OCI-LY7 (cell line): ENCODE data around the gene CACNA2D1.

ENCODE experiments used
- EZH2phosphoT487 ChIP-seq: fragments of 200-600 bp; sonication (generic); IDR thresholded peaks from 2 replicates; pipeline ENCODE4 v1.6.1; 2018; ENCODE audit warnings: low read depth, borderline replicate concordance, mild to moderate bottlenecking, mixed run types, antibody characterized with exemption, low read length, moderate library complexity, mixed read lengths
- TF ChIP-seq, protein P1 (sequence below): fragments of 200-600 bp; sonication (generic); conservative IDR thresholded peaks from 2 replicates; pipeline ENCODE4 v1.5.1; 2014; ENCODE audit warnings: mild to moderate bottlenecking, antibody characterized with exemption, low read length, moderate library complexity, mixed read lengths

DNA sequence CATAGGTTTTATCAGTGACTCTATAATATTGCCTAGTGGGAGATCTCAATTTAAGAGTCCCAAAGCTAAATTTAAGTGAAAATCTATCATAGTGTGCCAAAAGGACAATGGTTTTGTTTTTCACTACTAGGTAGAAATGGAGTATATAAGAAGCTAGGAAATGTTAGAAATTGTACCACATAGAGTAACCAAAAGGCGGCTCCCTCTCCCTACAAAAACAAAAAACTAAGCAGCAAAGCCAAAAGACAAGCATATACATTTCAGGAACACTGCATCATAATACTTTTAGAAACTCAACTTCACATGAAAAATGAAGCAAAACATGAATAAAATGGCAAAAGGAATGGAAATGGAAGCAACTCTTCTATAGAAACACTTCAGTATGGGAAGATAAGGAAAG, 271.6 kb downstream of the CACNA2D1 start:
- TF ChIP-seq, protein P1, sequence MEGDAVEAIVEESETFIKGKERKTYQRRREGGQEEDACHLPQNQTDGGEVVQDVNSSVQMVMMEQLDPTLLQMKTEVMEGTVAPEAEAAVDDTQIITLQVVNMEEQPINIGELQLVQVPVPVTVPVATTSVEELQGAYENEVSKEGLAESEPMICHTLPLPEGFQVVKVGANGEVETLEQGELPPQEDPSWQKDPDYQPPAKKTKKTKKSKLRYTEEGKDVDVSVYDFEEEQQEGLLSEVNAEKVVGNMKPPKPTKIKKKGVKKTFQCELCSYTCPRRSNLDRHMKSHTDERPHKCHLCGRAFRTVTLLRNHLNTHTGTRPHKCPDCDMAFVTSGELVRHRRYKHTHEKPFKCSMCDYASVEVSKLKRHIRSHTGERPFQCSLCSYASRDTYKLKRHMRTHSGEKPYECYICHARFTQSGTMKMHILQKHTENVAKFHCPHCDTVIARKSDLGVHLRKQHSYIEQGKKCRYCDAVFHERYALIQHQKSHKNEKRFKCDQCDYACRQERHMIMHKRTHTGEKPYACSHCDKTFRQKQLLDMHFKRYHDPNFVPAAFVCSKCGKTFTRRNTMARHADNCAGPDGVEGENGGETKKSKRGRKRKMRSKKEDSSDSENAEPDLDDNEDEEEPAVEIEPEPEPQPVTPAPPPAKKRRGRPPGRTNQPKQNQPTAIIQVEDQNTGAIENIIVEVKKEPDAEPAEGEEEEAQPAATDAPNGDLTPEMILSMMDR: peak; percentile 31
- TF ChIP-seq EZH2phosphoT487: no peak
